Endothelial cell of umbilical vein (primary cell): Measurements from ENCODE around the gene KIF15. TPM values are rescaled to one million over a fixed set of nuclear protein-coding genes. Genes with fewer than 3 reads are reported as not detected.

Experiments used
- BruUV-seq: library from RNA; stranded (reverse); fragments of 400-500 nt; replicated peaks from 2 replicates; lab custom pipeline; 2021; lab: Mats Ljungman, UMichigan
- CTCF ChIA-PET: fragments of 300-600, 350-600 bp; sonication (Branson Sonifier 250); formaldehyde crosslinking; loops from one replicate; lab custom pipeline; 2021; ENCODE audit warnings: antibody characterized with exemption, inconsistent platforms; lab: Charles Lee
- POLR2A ChIA-PET: fragments of 300-600, 350-600 bp; sonication (Branson Sonifier 250); formaldehyde crosslinking; loops from one replicate; lab custom pipeline; 2021; ENCODE audit warnings: antibody characterized with exemption, inconsistent platforms; lab: Charles Lee
- DNase-seq: peaks from one replicate; pipeline ENCODE4 v3.0.0-alpha.2; 2011; ENCODE audit warnings: low read depth, low spot score
- FAIRE-seq: peaks from 2 replicates; lab custom pipeline; 2011; peaks lifted over from hg19 to GRCh38; lab: Jason Lieb, UNC
- H2AFZ ChIP-seq: 2 replicates; pipeline ENCODE4 v1.6.0; 2012; ENCODE audit warnings: low read depth, low read length, control low read depth, inconsistent platforms
- H3K27ac ChIP-seq: 2 replicates; pipeline ENCODE4 v1.5.1; 2011; ENCODE audit warnings: low read depth, mild to moderate bottlenecking, control low read depth, low read length, moderate library complexity; ENCODE audit not compliant: insufficient read depth
- H3K27me3 ChIP-seq, 2 experiments: 2 replicates each; pipeline versions ENCODE4 v1.6.0 to v1.6.1; 2011; ENCODE audit warnings: low read length in 2 of 2, mixed read lengths in 1 of 2; ENCODE audit not compliant: control insufficient read depth in 2 of 2, insufficient read depth in 2 of 2
- H3K36me3 ChIP-seq, 2 experiments: 2 replicates in 1 of 2; 3 replicates in 1 of 2; pipeline ENCODE4 v1.5.1; 2011; ENCODE audit warnings: low read length in 2 of 2, mild to moderate bottlenecking in 1 of 2, moderate library complexity in 1 of 2; ENCODE audit not compliant: control insufficient read depth in 2 of 2, insufficient read depth in 2 of 2; ENCODE audit errors: extremely low read depth in 1 of 2
- H3K4me1 ChIP-seq: 3 replicates; pipeline ENCODE4 v1.5.1; 2011; ENCODE audit warnings: mild to moderate bottlenecking, low read length; ENCODE audit not compliant: control insufficient read depth, insufficient read depth; ENCODE audit errors: extremely low read depth
- H3K4me2 ChIP-seq: 2 replicates; pipeline ENCODE4 v1.6.1; 2011; ENCODE audit warnings: low read length, control low read depth, mixed read lengths; ENCODE audit not compliant: insufficient read depth
- H3K4me3 ChIP-seq, 3 experiments: fragments of 200-600 bp in 1 of 3; sonication (generic), shearing (Covaris generic) in 1 of 3; replicated peaks in 1 of 3; 2 replicates each; pipeline ENCODE4 v1.5.1; 2011 to 2016; ENCODE audit warnings: control low read depth in 3 of 3, low read length in 3 of 3, mild to moderate bottlenecking in 2 of 3, inconsistent platforms in 1 of 3, low read depth in 1 of 3, moderate library complexity in 1 of 3; ENCODE audit not compliant: insufficient read depth in 1 of 3
- H3K79me2 ChIP-seq: 2 replicates; pipeline ENCODE4 v1.6.0; 2012; ENCODE audit warnings: low read length, inconsistent platforms; ENCODE audit not compliant: control insufficient read depth, insufficient read depth
- H3K9ac ChIP-seq: replicated peaks from 2 replicates; pipeline ENCODE3; 2011; ENCODE audit warnings: low read length, control low read depth; ENCODE audit not compliant: insufficient read depth; ENCODE audit errors: extremely low read depth
- H3K9me1 ChIP-seq: replicated peaks from 3 replicates; pipeline ENCODE4 v1.6.0; 2011; ENCODE audit warnings: mild to moderate bottlenecking, low read length; ENCODE audit not compliant: control insufficient read depth, insufficient read depth; ENCODE audit errors: extremely low read depth
- H3K9me3 ChIP-seq: replicated peaks from 2 replicates; pipeline ENCODE4 v1.5.1; 2012; ENCODE audit warnings: low read length, inconsistent platforms; ENCODE audit not compliant: control insufficient read depth, insufficient read depth
- H4K20me1 ChIP-seq: replicated peaks from 2 replicates; pipeline ENCODE3; 2011; ENCODE audit warnings: mild to moderate bottlenecking, low read length; ENCODE audit not compliant: control insufficient read depth, insufficient read depth; ENCODE audit errors: extremely low read depth
- CTCF ChIP-seq, 2 donors: IDR thresholded peaks; 1 replicate in 1 of 2; 2 replicates in 1 of 2; pipeline ENCODE4 v1.5.1; 2011; ENCODE audit warnings: low read length in 2 of 2, mild to moderate bottlenecking in 2 of 2, moderate library complexity in 2 of 2, control low read depth in 1 of 2, inconsistent platforms in 1 of 2, low read depth in 1 of 2; ENCODE audit not compliant: insufficient read depth in 1 of 2; ENCODE audit errors: extremely low read depth in 1 of 2
- EZH2 ChIP-seq: IDR thresholded peaks from 2 replicates; pipeline ENCODE4 v1.6.1; 2012; ENCODE audit warnings: borderline replicate concordance, low read depth, mild to moderate bottlenecking, moderate library complexity, low read length, inconsistent platforms; ENCODE audit not compliant: severe bottlenecking
- FOS ChIP-seq: IDR thresholded peaks from 2 replicates; pipeline ENCODE4 v1.6.1; 2011; ENCODE audit warnings: mild to moderate bottlenecking, low read length, moderate library complexity, borderline replicate concordance; ENCODE audit not compliant: insufficient read depth
- GATA2 ChIP-seq: IDR thresholded peaks from 2 replicates; pipeline ENCODE4 v1.7.0; 2011; ENCODE audit warnings: low read depth, mild to moderate bottlenecking, moderate library complexity, mixed read lengths, low read length; ENCODE audit not compliant: insufficient read length, insufficient read depth
- JUN ChIP-seq: IDR thresholded peaks from 2 replicates; pipeline ENCODE4 v1.6.1; 2011; ENCODE audit warnings: borderline replicate concordance, low read depth; ENCODE audit not compliant: insufficient read length, insufficient read depth
- MYC ChIP-seq: IDR thresholded peaks from one replicate; pipeline ENCODE4 v1.6.1; 2011; ENCODE audit warnings: mild to moderate bottlenecking, low read depth, low read length
- POLR2A ChIP-seq: IDR thresholded peaks from 2 replicates; pipeline ENCODE4 v1.6.1; 2012; ENCODE audit warnings: low read depth, mild to moderate bottlenecking, control low read depth, low read length
- POLR2AphosphoS5 ChIP-seq: IDR thresholded peaks from 2 replicates; pipeline ENCODE4 v1.6.1; 2012; ENCODE audit warnings: low read depth, mild to moderate bottlenecking, control low read depth, low read length, moderate library complexity; ENCODE audit not compliant: insufficient read depth
- dilution Hi-C: fragments of 300-500 bp; cut with MboI; formaldehyde crosslinking; loops from one replicate; pipeline ENCODE4 v1.15.0; 2019; ENCODE audit warnings: low sequenced_read_pairs; ENCODE audit not compliant: extremely low pct_ligation_motif_present
- intact Hi-C: fragments of 100-400 bp; cut with micrococcal nuclease; formaldehyde crosslinking; loops from one replicate; pipeline ENCODE4 v1.10.0; 2022
- polyA plus RNA-seq, 4 experiments: library from polyadenylated mRNA; depleted of rRNA in 3 of 4; stranded (reverse) in 3 of 4; unstranded in 1 of 4; fragments of >200 nt; gene quantifications; 2 replicates each; pipeline versions ENCODE4 v1.2.1 to v1.2.3, GENCODE V29; 2011 to 2012; ENCODE audit warnings: missing spikeins in 1 of 4
- total RNA-seq: library from RNA; stranded (reverse); gene quantifications from 2 replicates; pipeline ENCODE4 v1.2.3, GENCODE V29; 2021
- TF ChIP-seq, protein P1 (sequence below): IDR thresholded peaks from 2 replicates; pipeline ENCODE4 v1.6.1; 2011; ENCODE audit not compliant: insufficient read depth, insufficient read length

Gene KIF15
- total and polyA plus RNA-seq, 2 donors (not counting 3 experiments of a cell fraction or from before 2014, with no cell fraction given), result 2.2 to 21.6 TPM

GRCh38 chr3:44896440-44896839 lies 134.8 kb downstream of the KIF15 start:
- dilution Hi-C loops (no loop called here), intact Hi-C loops (no loop called here)
- Histone ChIP-seq H3K27me3 (no peaks in the 10 kb centered on the region), H3K36me3 (no peaks in the 10 kb centered on the region), H3K4me2 (no peak overlapping the region), H3K9me1 (no peaks in the 10 kb centered on the region), H3K27ac (no peak overlapping the region), H3K9me3 (no peaks in the 10 kb centered on the region), H3K4me1 (no peaks in the 10 kb centered on the region), H3K4me3 (no peak overlapping the region), H3K9ac (no peak overlapping the region), H4K20me1 (no peaks in the 10 kb centered on the region), H3K79me2 (no peaks in the 10 kb centered on the region), H2AFZ (no peak overlapping the region)
- ChIA-PET POLR2A (no interaction called here), CTCF (interaction anchor here (0.9 to 1.2 kb wide), 2 partner anchors 11 to 17 kb away, joined by 3 to 4 read pairs; no protein-coding TSS in a partner anchor)
- no TSS peak for BruUV-seq
- DNase-seq, result no peak
- no peak for TF ChIP-seq MYC
- no peak for TF ChIP-seq POLR2AphosphoS5
- TF ChIP-seq GATA2, result no peak
- no peak for TF ChIP-seq JUN
- no peak for TF ChIP-seq CTCF (IDR thresholded peaks at IDR 0.05; ENCODE audit: extremely low read depth in 1 of 2, insufficient read depth in 1 of 2, low read depth in 1 of 2, low read length in 2 of 2)
- TF ChIP-seq EZH2, result no peak
- TF ChIP-seq POLR2A, result no peak
- TF ChIP-seq, protein P1, sequence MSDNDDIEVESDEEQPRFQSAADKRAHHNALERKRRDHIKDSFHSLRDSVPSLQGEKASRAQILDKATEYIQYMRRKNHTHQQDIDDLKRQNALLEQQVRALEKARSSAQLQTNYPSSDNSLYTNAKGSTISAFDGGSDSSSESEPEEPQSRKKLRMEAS, result no peak
- no peak for TF ChIP-seq FOS
- FAIRE-seq, result no peak
